Ovary (tissue), 3 donors: Measurements from ENCODE around the gene BRPF1.

ENCODE experiments used
- POLR2A ChIP-seq: fragments of 450-650 bp; IDR thresholded peaks from one replicate; pipeline ENCODE4 v1.6.1; 2017; ENCODE audit warnings: antibody characterized with exemption, mild to moderate bottlenecking, moderate library complexity
- TF ChIP-seq, protein P1 (sequence below), 3 donors: fragments of 450-650 bp in 2 of 3; fragments of 200-600 bp in 1 of 3; IDR thresholded peaks; one replicate each; pipeline versions ENCODE4 v1.5.1 to v1.8.0; 2016 to 2022; ENCODE audit warnings: antibody characterized with exemption in 3 of 3, mild to moderate bottlenecking in 1 of 3
- donor health status: DM: no; HTN: no; CAD: no.

DNA sequence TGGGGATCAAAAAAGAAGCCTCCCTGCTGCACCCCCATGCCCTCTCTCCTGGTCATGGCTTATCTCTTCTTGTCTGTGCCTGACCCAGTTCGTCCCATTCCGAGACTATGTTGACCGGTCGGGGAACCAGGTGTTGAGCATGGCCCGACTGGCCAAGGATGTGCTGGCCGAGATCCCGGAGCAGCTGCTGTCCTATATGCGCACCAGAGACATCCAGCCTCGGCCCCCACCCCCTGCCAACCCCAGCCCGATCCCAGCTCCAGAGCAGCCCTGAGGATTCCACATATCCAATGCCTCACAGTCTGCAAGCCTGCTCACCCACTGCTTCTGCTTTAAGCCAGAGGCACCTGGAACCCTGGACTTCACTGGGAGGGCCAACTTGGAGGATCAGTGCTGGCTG, 2.1 kb upstream of the BRPF1 start:
- TF ChIP-seq, protein P1, sequence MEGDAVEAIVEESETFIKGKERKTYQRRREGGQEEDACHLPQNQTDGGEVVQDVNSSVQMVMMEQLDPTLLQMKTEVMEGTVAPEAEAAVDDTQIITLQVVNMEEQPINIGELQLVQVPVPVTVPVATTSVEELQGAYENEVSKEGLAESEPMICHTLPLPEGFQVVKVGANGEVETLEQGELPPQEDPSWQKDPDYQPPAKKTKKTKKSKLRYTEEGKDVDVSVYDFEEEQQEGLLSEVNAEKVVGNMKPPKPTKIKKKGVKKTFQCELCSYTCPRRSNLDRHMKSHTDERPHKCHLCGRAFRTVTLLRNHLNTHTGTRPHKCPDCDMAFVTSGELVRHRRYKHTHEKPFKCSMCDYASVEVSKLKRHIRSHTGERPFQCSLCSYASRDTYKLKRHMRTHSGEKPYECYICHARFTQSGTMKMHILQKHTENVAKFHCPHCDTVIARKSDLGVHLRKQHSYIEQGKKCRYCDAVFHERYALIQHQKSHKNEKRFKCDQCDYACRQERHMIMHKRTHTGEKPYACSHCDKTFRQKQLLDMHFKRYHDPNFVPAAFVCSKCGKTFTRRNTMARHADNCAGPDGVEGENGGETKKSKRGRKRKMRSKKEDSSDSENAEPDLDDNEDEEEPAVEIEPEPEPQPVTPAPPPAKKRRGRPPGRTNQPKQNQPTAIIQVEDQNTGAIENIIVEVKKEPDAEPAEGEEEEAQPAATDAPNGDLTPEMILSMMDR (IDR thresholded peaks at IDR 0.05): no peak
- no peak for TF ChIP-seq POLR2A
